Measurements from ENCODE around the gene PRKD1.

The PRKD1 gene

DNA sequence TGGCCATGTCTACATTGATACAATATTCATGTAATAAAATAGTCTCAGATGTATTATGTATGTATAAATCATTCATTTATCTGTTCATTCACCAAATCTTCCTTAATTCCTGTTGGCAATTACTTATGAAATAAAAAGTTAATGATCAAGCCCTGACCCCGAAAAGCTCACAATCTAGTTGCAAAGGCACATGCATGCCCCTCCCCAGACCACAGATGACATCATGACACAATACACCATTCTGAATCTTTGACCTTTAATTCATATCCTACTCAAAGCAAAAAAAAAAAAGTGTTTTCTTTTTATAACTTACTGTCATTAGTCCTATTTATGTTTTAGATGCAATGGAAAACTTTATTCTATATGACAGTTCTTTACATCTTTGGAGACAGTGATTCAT is 346.9 kb downstream of the PRKD1 start:
- no peak for DNase-seq

DNA sequence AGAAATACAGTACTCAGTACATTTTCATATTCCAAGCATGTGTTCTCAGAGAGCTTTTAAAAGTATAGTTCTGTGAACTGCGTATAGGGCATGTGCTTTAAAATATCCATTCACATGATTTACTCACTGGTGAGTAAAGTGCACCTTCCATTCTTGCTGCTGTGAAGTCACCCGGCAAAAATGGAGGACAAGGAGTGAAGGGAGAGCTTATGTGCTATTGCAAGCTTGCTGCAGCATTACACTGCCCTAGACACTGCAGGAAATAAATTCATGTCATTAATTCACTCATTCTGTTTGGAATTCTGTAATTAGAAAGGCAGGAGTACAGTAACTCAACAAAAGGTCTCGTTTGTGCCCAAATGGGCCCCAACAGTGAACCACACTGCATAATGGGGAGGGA is 347.8 kb downstream of the PRKD1 start:
- DNase-seq, result no peak

GRCh38 chr14:29576927-29577326 is 350.7 kb downstream of the PRKD1 start:
- DNase-seq, result no peak

DNA sequence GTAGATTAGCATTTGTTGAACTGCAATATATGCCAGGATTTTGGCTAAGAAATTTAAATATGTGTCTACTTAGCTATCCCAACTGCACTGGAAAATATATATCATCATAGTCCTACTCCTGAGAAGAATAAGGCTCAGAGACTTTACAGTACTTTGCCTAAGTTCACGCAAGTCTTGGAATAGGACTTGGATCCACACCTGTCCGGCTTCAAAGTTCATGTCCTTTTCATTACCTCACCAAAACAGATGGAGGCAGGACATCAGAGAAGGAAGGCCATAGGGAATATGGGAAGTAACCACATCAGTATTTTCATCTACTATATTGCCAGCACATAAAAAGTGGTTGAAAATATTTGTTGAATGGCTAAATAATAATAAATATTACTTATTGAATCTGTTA is 358.5 kb downstream of the PRKD1 start:
- no peak for DNase-seq

DNA sequence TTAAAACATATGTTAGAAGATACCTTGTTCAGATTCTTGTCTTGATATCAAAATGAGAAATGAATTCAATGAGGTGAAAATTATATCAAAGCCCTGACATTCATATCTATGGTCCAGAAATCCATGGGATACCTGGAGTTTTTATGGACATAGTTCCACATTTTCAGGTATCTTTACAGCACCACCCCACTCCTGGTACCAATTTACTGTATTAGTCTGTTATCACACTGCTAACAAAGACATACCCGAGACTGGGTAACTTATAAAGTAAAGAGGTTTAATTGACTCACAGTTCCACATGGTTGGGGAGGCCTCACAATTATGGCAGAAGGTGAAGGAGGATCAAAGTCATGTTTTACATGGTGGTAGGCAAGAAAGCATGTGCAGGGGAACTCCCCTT is 361.5 kb downstream of the PRKD1 start:
- DNase-seq, result no peak

DNA sequence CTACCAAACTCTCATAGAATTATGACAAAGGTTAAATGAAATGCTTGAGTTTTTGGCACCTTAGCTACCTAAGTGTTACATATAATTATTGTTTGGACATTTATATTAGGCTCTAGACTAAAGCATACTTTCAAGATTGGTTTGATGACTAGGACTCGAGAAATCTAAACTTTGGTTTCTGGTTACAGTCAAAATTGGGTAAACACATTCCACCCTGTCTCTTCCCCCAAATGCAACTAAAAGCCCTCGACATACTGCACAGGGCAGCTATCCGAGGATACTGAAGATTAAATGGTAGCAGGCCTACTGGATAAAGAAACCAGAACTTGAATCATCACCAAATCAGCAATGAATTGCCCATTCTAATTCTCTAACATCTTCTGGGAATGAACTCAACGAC is 369.1 kb downstream of the PRKD1 start:
- DNase-seq, result no peak

- no peak for DNase-seq
Observed at GRCh38 chr14:29554335-29554734, 373.3 kb downstream of the PRKD1 start.

- no peak for DNase-seq
Observed at GRCh38 chr14:29553427-29553826, 374.2 kb downstream of the PRKD1 start.

- DNase-seq, result no peak
Observed at GRCh38 chr14:29548948-29549370, 378.7 kb downstream of the PRKD1 start.

- DNase-seq, result no peak
Observed at GRCh38 chr14:29545714-29546113, 381.9 kb downstream of the PRKD1 start.

DNA sequence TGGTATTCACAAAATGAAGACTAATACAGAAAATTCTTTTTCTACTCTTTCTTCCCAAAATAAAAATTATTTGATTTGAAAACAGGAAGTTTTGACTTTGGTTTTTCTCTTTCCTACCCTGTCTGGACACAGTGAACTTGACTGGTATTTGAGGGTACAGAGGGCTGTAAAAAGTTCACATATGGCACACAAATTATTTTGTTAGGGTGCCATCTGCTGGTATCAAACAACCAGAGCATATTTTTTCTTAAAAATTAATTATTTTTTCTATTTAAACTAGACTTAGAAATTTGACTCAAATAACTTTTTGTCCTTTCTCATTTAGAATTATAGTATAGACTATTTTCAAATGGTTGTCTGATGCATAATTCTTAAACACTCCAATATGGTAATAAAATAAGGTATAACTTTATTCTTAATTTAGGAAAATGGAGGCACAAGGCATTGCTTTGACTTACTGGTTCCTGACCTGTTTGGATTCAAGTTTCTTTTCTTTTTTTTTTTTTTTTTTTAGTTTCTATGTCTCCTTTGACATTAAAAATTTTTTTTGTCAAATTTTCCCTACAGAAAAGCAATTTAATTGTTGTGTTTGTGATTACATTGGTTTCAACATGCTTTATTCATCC is 390.6 kb downstream of the PRKD1 start:
- DNase-seq, result no peak

GRCh38 chr14:29529418-29529817 is 398.2 kb downstream of the PRKD1 start:
- no peak for DNase-seq

DNA sequence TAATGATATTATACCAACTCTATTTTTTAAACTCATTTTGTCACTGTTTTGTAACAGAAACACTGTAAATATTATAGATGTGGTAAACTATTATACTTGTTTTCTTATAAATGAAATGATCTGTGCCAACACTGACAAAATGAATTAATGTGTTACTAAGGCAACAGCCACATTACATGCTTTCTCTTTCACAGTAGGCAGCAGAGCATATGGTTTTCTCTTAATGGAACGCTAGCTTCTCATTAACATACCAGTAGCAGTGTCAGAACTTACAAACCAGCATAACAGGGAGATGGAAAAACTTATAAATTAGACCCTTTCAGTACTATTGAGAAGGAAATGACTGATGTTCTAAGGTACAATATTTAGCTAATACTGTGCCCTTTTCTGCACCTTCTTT is 398.8 kb downstream of the PRKD1 start:
- no peak for DNase-seq

GRCh38 chr14:29527286-29527685 is 400.4 kb downstream of the PRKD1 start:
- DNase-seq, result no peak
